HG03442 (cell line): ENCODE measurements around the gene SGCE.
A peak's percentile ranks its signal among the peaks of the same experiment; 100 is the strongest.
"Not testable (repeated sequence)": the region's sequence is repeated elsewhere in the genome, so short reads cannot be mapped to it uniquely, and the experiment has no call there.

ENCODE experiments used
- ATAC-seq: cut with Tn5 transposase; IDR thresholded peaks from one replicate; pipeline ENCODE4 v1.9.1; 2021; ENCODE audit warnings: mild to moderate bottlenecking, moderate library complexity; ENCODE audit not compliant: unreplicated experiment

Gene SGCE, protein sequence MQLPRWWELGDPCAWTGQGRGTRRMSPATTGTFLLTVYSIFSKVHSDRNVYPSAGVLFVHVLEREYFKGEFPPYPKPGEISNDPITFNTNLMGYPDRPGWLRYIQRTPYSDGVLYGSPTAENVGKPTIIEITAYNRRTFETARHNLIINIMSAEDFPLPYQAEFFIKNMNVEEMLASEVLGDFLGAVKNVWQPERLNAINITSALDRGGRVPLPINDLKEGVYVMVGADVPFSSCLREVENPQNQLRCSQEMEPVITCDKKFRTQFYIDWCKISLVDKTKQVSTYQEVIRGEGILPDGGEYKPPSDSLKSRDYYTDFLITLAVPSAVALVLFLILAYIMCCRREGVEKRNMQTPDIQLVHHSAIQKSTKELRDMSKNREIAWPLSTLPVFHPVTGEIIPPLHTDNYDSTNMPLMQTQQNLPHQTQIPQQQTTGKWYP

GRCh38 chr7:94655848-94656657, at the start of gene SGCE:
Gene SGCE (minus strand): TSS chr7:94656133. CDS start chr7:94656098, 35 bp downstream.
- ATAC-seq = no peak

DNA sequence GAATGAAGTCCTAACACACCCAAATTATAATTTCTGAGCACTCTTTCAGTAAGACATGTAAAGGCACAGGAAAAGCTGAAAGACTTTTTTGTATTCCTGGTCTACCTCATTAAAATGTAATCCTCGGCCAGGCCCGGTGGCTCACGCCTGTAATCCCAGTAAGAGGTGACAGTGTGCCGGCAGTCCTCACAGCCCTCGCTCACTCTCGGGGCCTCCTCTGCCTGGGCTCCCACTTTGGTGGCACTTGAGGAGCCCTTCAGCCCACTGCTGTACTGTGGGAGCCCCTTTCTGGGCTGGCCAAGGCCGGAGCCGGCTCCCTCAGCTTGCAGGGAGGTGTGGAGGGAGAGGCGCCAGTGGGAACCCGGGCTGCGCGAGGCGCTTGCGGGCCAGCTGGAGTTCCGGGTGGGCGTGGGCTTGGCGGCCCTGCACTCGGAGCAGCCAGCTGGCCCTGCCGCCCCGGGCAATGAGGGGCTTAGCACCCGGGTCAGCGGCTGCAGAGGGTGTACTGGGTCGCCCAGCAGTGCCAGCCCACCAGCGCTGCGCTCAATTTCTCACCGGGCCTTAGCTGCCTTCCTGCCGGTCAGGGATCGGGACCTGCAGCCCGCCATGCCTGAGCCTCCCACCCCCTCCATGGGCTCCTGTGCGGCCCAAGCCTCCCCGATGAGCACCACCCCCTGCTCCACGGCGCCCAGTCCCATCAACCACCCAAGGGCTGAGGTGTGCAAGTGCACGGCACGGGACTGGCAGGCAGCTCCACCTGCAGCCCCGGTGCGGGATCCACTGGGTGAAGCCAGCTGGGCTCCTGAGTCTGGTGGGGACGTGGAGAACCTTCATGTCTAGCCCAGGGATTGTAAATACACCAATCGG, 49.5 kb upstream of the SGCE start:
- ATAC-seq = not testable (repeated sequence)

DNA sequence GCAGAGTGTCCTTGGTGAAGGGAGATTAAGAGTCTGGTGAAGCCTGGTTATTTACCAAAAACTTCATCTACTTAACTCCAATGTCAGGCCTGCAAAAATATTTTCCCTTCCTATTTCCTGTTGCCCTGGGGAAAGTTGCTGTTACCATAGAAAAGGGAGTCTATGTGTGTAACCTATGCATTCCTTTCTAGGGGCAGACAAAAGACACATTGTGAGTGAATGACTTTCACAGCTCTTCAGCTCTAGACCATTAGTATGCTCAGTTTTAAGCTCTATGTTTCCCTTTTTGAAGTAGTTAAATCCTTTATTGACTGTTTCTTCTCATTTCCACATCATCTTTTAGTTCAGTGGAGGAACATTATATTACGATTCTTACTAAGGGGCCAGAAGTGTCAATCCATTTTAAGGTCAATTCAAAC, 45.6 kb upstream of the SGCE start:
- no peak for ATAC-seq

DNA sequence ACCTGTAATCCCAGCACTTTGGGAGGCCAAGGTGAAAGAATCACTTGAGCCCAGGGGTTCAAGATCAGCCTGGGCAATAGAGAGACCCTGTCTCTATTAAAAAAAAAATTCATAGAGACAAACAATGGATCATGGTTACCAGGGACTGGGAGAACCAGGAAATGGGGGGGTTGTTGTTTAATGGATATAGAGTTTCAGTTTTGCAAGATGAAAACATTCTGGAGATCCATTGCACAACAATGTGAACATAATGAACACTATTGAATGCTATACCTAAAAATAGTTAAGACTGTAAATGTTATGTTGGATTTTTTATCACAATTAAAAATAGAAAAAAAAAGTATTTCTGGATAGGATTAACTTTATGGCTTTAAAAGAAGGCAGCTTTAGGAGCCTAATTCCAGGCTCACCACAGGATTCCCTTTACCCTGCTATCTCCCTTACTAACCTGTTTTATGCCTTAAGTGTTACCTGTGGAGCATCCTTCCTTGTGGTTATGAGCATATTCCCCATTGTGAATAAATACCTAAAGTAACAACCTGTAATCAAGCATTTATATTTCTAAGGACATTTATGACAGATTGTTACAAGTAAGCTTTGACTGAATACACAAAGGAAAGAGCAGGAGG, 45.1 kb upstream of the SGCE start:
- no peak for ATAC-seq

DNA sequence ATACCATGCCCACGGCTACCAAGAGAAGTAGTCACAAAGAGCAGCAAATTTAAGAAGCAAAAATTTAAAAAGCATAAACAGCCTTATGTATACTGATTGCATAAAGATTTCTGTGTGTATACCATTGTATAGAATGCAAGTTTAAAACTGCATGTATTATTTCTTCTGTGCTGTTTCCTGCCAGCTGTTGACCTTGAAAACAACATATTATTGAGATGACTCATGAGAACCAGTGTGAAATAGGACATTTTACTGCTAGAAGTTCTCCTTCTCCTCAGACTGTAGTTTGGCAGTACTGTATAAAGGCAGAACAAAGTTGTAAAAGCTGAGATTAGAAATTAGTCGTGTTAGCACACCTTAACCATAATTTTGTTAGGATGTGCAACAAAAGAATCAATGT, 42.3 kb upstream of the SGCE start:
- ATAC-seq = no peak

DNA sequence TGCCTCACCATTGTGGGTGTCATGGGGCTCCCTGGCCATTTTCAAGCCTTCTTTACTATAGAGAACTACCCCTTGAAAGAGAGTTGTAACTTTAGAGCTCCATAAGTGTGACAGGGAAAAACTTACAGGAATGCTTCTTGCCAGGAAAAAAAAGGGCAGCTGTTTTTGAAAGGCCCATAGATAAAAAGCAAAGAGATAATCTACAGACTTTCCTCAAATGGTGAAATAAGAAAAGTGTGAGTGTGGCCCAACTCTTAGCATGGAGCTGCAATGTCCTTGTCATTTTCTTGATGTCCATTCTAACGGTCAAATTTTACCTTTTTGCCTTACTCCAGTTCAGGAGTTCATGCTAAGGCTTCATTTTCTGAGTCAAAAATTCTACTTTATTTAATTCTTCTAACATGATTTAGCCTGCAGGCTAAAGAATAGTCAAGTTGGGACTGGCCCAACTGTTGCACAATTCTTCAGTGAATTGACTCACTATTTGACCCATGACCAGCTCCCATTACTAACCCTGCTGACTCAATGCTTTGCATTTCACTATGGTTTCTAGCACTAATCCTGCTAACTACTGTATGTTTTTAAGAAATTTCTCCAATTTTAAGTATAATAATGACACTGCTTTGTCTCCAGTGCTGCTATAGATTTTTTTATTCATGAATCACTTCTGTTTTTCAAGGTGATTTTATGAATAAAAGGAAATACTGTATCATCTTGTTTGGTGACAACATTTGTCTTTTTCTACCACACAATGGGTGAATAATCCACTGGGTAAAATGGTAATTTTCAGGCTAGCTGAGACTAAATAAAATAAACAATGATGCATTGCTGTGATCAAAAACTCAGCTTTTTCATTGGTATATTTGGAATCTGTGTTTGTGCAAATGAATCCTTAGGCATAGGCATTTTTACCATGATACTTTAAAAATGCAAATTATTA, 41.4 kb upstream of the SGCE start:
- ATAC-seq = peak; percentile 73

GRCh38 chr7:94687810-94688209, 31.9 kb upstream of the SGCE start:
- no peak for ATAC-seq

GRCh38 chr7:94687076-94687475, 31.1 kb upstream of the SGCE start:
- ATAC-seq = no peak

DNA sequence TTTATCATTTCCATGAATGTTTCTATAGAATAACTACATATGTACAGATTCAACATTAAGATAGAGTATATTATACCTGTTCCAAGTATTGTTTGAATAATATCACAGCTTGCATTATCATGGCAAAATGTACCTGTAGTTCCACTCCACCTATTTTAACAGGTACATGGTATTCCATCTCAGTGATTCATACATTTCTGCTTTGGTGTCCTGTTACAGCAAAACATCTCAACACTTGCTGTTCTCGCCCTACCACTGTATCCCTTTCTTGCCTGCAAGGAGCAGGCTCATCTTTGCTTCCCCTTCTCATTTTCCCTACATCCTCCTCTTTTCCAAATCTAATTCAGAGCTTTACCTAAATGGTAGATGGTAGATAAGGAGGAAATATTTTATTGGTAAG, 27.1 kb upstream of the SGCE start:
- no peak for ATAC-seq

GRCh38 chr7:94679358-94679757, 23.4 kb upstream of the SGCE start:
- no peak for ATAC-seq

DNA sequence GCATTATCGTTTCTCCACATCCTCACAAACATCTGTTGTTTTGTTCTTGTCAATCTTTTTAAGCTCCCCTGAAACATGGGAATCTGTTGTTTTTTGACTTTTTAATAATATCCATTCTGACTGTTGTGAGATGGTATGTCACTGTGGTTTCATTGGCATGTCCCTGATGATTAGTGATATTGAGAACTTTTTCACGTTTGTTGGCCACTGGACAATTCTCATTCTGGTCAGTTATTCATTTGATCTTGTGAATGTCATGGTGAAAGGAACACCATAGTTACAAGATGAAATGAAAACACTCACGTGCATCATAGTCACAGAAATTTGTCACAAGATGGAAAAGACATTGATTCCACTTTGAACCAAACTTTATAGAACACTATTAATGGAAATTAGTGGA, 20.5 kb upstream of the SGCE start:
- no peak for ATAC-seq

DNA sequence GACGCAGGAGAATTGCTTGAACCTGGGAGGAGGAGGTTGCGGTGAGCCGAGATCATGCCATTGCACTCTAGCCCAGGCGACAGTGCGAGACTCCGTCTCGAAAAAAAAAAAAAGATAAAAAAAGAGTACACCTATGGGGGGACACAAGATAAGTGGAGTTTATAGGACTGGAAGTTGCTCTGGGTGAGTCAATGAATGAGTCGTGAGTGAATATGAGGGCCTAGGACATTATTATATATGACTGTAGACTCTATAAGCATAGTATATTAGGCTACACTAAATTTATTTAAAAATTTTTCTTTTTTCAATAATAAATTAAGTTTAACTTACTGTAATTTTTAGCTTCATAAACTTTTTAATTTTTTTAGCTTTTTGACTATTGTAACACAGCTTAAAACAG, 19.4 kb upstream of the SGCE start:
- ATAC-seq = no peak

- ATAC-seq = no peak
These were observed 15.7 kb upstream of the SGCE start for GRCh38 chr7:94671444-94672235.

- no peak for ATAC-seq
These were observed 14.0 kb upstream of the SGCE start for GRCh38 chr7:94669773-94670495.

DNA sequence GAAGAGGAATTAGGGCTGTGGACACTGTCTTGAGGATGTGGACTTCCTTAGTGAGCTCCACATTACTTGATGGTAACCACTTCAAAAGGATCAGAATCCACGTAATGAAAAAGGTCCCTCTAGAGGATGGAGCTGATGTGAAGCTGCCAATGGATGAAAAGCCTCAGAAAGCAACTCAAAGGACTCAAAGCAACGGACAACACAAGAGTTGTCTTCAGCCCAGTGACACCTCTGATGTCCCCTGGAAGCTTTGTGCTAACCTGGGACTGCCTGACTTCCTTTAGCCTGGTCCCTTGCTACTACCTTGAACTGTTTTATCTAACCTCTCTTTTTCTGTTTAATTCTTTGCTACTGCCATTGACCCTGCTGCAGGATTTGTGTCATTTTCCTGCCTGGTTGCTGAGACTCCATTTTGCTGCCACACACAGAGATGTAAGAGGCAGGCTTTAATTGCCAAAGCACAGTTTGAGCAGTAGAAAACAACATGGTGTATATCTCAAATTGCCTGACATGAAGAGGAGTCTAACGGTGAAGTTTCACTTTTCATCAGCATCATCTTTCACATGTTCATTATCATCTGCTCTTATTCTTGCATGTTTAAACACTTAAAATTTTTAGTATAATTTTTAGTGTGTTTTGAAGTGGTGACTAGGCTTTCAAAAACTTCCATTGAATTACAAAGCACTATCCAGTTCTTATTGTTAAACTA, 11.1 kb upstream of the SGCE start:
- ATAC-seq = peak; percentile 74

DNA sequence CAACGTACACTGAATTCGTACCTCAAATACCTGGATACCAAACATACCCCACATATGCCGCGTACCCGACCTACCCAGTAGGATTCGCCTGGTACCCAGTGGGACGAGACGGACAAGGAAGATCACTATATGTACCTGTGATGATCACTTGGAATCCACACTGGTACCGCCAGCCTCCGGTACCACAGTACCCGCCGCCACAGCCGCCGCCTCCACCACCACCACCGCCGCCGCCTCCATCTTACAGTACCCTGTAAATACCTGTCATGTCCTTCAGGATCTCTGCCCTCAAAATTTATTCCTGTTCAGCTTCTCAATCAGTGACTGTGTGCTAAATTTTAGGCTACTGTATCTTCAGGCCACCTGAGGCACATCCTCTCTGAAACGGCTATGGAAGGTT, 9.5 kb upstream of the SGCE start:
- no peak for ATAC-seq

GRCh38 chr7:94664023-94664422, 8.1 kb upstream of the SGCE start:
- ATAC-seq = no peak
